Left kidney (tissue), 8 donors: Measurements from ENCODE around the gene NUP107. TPM values are rescaled to one million over a fixed set of nuclear protein-coding genes. Genes with fewer than 3 reads are reported as not detected.
A peak's percentile ranks its signal among the peaks of the same experiment; 100 is the strongest.
"Not testable (repeated sequence)": the region's sequence is repeated elsewhere in the genome, so short reads cannot be mapped to it uniquely, and the experiment has no call there.

Experiments used
- DNase-seq: peaks from one replicate; pipeline ENCODE4 v3.0.0-alpha.2; 2013
- long read RNA-seq, 8 donors: transcript quantifications; one replicate each; lab custom pipeline, GENCODE V29; 2026
- polyA plus RNA-seq: library from polyadenylated mRNA; unstranded; fragments of 120-200 nt; gene quantifications from one replicate; pipeline ENCODE4 v1.2.1, GENCODE V29; 2013; ENCODE audit not compliant: insufficient read length

The NUP107 gene
- polyA plus RNA-seq = 96.6 TPM
- long read RNA-seq, donor 1, full-length matches to known transcripts = 5 of 10 reads
- long read RNA-seq, donor 1, partial matches to known transcripts = 5 of 10 reads
- long read RNA-seq, donor 1, other reads (novel, unspliced or antisense) = 0 of 10 reads
- long read RNA-seq, donor 2, full-length matches to known transcripts = 5 of 5 reads
- long read RNA-seq, donor 2, partial matches to known transcripts = 0 of 5 reads
- long read RNA-seq, donor 2, other reads (novel, unspliced or antisense) = 0 of 5 reads
- long read RNA-seq, donor 3, full-length matches to known transcripts = 3 of 3 reads
- long read RNA-seq, donor 3, partial matches to known transcripts = 0 of 3 reads
- long read RNA-seq, donor 3, other reads (novel, unspliced or antisense) = 0 of 3 reads
- long read RNA-seq, donor 4 = 0 reads
- long read RNA-seq, donor 5, full-length matches to known transcripts = 8 of 22 reads
- long read RNA-seq, donor 5, partial matches to known transcripts = 14 of 22 reads
- long read RNA-seq, donor 5, other reads (novel, unspliced or antisense) = 0 of 22 reads
- long read RNA-seq, donor 6, full-length matches to known transcripts = 5 of 12 reads
- long read RNA-seq, donor 6, partial matches to known transcripts = 7 of 12 reads
- long read RNA-seq, donor 6, other reads (novel, unspliced or antisense) = 0 of 12 reads
- long read RNA-seq, donor 7, full-length matches to known transcripts = 6 of 13 reads
- long read RNA-seq, donor 7, partial matches to known transcripts = 7 of 13 reads
- long read RNA-seq, donor 7, other reads (novel, unspliced or antisense) = 0 of 13 reads
- long read RNA-seq, donor 8, full-length matches to known transcripts = 3 of 10 reads
- long read RNA-seq, donor 8, partial matches to known transcripts = 7 of 10 reads
- long read RNA-seq, donor 8, other reads (novel, unspliced or antisense) = 0 of 10 reads

DNA sequence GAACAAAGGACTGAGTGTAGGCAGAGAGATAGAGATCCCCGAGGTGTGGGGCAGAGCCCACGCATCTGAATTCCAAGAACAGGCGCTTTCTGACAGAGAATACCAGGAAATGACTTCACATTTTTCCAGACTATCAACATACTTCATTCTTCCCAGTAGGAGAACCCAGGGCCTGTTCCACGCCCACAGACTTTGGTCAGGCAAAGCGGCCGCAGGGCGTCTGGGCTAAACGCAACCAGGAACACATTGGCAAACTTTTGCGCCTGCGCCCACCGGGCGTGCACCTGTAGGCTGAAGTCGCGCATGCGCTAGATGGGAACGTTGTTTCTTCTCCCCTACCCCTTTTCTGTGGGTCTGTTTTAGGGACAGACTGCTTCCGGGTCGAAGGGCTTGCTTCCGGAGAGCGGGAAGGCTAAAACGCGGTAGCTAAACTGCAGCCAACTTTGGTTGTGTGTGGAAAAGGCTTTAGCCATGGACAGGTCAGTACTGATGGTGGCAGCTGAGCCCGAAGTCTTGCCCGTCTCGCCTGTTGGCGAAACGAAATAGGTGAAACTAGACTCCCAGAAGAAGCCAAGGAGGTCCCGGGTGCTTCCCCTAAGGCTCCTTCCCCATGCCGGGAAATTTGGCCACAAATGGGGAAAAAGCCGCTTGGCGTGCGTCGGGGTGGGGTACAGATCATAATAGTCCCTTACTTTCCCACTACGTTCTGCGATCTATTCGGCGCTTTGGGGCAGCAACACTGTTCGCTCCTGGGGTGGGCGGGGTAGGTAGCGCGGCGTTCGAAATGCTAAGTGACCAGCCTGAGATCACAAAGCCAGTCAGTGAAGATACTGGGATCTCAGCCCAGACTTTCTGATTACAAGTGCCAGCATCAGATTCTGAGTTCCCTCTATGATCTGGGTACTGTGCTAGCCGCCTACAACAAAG is at the start of gene NUP107:
Gene NUP107, plus strand, starts transcription at position 384 of the 927 bp plus-strand sequence. Its CDS starts 88 bp downstream, at position 472.
- DNase-seq = peak; percentile 98

DNA sequence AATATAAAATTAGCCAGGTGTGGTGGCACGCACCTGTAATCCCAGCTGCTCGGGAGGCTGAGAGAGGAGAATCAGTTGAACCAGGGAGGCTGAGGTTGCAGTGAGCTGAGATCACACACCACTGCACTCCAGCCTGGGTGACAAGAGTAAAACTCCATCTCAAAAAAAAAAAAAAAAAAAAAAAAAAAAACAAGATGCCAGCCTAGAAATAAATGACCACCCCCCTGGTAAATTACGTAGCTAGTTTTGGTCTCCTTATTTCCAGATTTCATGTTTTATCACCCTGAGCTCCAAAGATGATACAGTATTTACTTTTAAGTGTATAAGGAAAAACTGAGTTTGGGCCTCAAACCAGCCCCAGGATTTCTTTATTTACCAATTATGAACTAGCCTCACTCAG is 49.3 kb upstream of the NUP107 start:
- not testable (repeated sequence) for DNase-seq

DNA sequence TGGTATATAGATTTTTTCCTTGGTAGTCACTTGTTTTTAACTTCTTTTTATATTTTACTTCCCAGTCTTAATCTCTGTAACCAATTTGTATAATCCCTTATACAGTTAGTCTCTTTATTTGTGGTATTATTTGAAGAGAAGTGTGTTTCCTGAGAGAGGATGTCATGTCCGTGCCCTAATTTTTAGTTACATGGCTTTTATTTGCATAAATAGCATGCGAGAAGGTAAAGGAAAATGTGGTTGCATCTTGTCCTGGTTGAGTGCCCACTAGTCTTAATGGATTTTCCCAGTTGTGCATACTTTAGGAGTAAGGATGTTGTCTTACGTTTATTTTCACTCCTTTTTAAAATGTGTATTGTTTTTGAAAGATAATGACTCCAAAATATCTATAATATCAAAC is 48.6 kb upstream of the NUP107 start:
- DNase-seq = no peak

DNA sequence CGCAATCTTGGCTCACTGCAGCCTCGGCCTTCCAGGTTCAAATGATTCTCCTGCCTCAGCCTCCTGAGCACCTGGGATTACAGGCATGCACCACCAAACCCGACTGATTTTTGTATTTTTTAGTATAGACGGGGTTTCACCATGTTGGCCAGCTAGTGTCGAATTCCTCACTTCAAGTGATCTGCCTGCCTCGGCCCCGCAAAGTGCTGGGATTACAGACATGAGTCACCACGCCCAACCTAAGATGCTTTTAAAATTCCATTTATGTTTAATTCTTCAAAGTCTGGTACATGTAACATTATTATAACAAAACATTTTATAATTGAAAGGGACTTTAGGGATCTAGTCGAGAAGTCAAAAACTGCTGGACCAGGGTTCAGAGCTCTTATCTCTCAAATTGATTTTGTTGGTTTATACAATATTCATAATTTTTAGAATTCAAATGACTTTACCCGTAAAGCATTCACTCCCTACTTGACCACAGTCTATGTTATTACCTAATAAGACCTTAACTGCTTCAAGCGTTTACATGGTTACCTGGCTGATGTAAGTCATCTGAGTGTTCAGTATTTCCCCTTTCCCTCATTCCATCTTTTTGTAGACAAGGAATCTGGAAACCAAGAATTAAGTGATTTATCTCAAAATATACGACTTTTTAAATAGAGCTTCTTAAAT is 47.9 kb upstream of the NUP107 start:
- DNase-seq = no peak

DNA sequence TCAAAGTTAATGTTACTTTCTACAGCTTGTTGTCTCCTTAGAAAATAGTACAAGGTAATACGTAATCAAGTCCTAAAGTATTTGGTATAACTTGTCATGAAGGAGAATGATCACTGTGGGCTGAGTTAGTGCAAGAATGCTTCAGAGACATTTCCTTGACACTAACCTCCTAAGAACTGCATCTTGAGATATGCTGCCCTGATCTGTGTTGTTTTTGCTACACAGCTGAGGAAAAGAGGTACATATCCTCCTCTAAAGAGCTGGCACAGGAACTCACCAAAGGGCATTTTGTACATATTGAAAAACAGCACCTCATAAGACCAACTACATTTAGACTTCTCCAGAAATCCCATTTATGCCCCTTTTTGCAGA is 47.4 kb upstream of the NUP107 start:
- DNase-seq = no peak

DNA sequence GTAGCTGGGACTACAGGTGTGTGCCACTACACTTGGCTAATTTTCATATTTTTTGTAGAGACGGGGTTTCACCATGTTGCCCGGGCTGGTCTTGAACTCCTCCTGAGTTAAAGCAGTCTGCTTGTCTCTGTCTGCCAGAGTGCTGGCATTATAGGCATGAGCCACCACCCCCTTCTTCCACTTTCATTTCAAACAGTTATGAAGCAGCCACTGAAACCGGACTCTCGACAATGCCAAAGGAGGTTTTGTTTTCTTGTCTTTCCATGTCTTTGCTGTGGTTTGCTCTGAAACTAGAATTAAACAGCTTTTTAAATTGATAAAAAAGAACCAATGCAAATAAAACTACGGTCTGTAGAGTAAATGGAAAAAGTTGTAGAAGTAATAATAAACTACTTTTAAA is 45.6 kb upstream of the NUP107 start:
- DNase-seq = no peak

DNA sequence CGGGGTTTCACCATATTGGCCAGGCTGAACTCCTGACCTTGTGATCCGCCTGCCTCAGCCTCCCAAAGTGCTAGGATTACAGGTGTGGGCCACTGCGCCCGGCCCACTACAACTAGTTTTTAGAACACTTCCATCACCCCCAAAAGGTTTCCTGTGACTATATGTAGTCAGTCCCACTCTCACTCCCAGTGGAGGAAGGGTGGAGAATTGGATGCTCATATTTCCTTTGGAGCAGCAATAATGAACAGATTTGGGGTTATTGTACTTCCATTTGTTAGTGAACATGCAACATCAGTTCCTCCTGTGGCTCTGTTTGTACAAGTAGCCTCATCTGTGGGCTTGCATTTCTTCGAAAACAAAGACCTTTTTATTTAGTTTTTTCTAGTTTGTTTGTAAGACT is 40.3 kb upstream of the NUP107 start:
- DNase-seq = no peak

DNA sequence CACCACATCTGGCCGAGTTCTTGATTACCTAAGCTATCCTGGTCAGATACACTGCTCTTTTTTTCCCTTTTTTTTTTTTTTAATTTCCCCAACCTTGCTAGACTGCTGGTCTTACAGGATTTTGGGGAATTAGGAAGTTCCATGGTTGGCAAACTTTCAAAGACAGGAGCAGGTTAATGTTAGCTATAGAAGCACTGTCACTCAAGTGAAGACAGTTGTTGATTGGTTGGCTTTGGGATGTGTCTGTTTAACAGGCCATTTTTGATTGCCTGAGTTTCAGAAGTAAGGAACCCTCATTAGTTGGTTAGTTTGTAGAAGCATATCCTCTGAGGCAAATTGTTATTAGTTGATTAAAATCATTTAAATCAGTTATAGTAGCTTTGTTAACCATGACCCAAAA is 39.3 kb upstream of the NUP107 start:
- no peak for DNase-seq

DNA sequence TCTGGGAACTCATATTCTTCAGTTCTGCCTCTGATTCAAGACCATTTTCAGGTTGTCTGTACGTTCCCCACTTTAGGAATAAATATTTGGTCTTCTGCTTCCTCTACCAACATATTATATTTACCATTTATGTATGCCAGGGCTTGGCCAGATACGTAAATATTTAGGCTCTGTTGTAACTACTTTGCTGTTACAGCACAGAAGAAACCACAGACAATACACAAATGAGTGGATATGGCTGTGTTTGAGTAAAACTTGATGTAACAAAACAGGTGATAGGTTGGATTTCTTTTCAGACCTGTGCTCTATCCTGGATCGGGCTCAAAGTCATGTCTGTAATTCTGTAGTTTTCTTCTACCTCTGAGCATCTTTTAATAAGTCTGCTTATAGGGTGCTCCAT is 38.6 kb upstream of the NUP107 start:
- DNase-seq = no peak

DNA sequence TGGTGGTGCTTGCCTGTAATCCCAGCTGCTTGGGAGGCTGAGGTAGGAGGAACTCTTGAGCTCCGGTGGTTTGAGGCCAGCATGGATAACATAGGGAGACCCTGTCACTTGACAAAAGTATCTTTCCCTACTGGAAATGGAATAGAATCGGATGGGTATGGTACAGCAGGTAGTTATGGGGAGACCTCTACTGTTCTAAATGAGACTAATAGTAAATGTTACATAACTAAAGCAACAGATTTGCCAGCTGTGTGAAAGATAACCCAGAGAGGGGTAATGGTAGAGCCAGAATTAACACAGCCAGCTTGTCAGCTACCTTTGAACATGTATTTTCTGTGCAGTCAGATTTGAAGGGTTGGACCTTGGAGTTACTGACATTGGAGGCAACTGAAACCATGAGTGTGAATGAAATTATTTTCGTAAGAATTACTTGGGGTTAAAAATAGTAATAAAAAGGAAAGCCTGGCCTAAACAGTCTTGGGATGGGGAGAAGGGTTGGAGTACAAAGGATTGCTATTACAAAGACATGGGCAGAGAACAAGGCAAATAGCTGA is 21.7 kb upstream of the NUP107 start:
- no peak for DNase-seq

DNA sequence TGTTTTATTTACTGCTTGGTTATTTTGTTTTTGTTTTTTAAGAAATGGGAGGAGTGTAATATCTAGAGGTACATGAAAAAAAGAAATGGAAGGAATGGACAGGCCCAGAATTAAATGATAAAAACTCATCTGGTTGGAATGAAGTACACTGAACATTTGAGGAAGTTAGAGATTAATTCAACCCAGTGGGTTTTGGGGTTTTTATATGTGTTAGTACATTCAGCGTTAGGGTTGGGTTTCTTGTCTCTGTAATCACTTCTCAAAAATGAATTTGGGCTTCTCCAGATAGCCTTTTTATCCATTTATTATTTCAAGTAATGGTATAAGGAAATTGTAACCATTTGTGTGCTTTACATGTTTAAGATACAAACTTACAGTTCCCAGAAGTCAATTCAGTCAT is 19.5 kb upstream of the NUP107 start:
- no peak for DNase-seq

DNA sequence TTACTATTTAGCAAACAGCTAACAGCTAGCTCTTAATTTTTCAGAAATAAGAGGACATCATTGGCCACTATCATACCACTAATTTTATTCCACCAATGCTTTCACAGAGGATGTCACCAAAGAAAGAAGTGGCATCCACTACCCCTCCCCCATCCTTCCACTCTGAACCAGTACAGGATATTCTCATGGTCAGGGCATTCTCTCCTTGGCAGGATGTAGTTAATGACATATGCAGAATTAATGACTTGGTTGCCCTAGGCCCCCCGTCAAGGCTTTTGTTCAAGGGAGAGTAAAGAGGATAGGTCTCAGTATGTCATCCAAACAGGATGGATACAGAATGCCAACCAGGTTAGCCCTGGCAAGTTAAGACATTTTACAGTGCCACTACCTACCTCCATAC is 18.9 kb upstream of the NUP107 start:
- no peak for DNase-seq

DNA sequence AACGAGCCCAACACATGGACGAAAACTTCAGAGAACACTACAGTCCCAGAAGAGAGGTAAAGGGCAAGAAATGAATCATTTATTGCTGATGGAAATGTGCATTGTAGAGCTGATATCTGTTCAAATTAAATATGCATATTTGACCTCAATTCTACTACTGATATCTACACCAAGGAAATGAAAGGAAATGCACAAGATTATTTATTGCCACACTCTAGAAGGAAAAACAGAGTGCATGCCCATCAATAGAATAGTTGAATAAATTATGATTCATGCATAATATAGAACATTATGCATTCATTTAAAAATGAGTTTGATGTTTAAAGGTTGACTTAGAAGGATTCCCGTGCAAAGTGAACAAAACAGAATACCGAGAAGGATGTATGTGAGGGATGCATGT is 15.6 kb upstream of the NUP107 start:
- DNase-seq = no peak

DNA sequence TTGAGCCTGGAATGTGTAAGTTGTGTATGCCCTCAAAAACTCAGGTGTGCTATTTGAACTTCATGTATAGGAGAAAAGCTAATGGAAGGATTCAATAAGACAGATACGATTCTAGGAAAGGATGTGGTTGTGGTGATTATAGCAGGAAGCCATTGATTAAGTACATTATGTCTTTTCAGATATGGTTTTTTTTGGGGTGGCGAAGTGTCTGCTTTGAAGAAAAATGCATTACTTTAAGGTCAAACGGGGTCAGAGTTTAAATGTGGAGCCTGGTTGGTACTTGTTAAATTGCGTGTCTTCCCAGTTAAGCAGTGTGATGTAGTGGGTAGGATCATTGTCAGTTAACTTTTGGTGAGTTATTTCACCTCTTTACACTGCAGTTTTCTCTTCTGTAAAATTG is 13.0 kb upstream of the NUP107 start:
- no peak for DNase-seq

DNA sequence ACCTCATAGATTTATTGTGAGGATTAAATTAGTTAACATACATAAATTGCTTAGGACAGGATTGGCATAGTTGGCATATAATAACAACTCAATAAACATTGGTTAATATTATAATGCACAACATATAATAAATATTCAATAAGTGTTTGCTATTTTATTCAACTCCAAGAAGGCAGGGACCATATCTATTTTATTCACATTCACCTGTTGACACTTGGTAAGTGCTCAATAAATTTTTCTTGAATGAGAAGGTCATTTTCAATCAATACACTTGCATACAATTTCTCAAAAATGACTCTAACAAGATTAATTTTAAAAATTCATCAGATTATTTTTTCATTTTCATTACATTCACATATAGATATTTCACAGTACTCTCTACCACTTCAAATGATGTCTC is 12.4 kb upstream of the NUP107 start:
- DNase-seq = no peak

DNA sequence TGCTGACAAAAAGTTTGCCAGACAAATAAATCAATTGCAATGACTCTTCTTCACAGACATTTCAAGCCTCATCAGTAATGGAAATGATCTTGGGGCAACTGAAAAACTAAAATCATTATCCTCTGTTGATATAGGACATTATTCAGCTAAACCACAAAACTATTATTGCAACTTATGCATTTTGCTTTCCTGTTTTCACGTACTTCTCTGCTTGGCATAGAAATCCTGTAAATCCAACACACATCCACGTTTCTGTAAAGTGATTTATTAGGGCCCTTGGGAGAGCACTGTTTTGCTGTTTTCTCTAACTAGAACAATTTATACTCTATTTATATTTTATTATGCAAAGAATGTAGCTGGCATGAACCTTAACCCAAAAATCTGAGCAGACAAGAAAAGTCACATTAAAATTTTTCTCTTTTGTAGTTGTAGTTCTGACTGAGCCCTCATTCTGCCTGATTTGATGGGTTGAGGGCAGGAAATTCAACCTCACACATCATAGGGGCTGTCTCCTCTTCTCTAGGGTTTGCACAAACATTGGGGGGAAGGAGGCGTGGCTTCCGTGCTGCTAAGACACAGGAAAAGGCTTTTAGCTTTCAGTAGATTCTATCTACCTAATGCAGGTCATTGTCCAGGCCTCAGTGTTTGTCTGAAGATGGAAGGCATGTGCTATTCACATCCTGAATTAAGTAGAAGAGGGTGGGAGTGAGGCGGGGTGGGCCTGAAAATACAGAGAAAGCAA is 11.5 kb upstream of the NUP107 start:
- no peak for DNase-seq

DNA sequence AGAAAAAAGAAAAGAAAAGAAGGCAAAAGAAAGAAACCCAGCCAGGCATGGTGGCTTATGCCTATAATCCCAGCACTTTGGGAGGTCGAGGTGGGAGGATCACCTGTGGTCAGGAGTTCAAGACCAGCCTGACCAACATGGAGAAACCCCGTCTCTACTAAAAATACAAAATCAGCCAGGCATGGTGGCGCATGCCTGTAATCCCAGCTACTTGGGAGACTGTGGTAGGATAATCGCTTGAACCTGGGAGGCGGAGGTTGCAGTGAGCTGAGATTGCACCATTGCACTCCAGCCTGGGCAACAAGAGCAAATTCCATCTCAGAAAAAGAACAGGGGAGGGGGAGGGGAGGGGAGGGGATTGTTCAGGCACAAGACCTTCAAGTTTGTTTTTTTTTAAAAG is 9.9 kb upstream of the NUP107 start:
- not testable (repeated sequence) for DNase-seq

DNA sequence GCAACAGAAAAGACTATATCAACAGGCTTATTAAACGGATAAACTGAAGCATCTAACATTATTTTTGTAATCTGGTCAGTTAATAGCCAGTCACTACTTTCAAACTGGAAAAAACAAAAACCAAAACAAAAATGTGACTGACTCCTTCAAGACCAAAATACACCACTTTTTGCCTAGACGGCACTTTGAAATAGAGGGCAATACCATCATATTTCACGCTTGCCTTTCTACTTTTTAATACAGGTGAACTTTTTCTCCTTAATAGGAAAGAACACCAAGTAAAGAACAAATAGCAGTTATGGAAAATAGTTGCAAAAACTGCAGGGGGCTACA is 550 bp upstream of the NUP107 start:
- no peak for DNase-seq

DNA sequence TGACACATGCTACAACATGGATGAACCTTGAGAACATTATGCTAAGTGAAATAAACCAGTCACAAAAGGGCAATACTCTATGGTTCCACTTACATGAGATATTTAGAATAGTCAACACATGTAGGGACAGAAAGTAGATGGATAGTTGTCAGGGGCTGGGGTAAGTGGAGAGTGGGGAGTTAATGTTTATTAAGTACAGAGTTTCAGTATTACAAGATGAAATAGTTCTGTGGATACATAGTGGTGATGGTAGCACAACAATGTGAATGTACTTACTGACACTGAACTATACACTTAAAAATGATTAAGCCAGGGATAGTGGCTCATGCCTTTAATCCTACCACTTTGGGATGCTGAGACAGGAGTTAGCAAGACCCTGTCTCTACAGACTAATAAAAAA is 8.7 kb downstream of the NUP107 start:
- no peak for DNase-seq

DNA sequence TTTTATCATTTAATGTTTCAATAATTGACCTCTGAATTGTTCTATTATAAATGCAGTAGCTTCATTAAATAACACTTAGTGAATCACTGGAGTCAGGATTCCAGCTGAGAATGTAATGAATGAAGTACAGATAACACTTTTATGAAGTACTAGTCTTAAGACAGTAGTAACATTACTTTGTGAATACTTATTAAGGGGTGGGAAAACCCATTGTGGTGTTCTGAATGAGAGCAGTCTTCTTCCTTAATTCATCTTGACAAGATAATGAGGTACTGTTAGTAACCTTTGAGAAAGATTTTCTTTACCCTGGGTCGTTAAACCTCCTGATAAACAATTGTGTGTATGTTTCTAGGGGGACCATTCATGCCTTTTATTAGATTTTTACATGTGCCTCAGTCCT is 12.7 kb downstream of the NUP107 start:
- no peak for DNase-seq

DNA sequence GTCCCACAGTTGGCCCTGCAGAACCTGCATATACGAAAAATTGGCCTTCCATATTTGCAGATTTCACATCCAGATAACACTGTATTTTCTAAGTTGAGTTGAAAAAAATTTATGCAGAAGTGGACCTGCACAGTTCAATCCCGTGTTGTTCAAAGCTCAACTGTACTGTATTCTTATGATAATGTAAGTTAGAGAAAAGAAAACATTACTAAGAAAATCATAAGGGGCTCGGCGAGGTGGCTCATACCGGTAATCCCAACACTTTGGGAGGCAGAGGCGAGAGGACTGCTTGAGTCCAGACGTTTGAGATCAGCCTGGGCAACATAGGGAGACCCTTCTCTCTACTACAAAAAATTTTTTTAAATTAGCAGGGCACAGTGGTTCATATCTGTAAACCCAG is 41.0 kb downstream of the NUP107 start:
- DNase-seq = no peak
